Right lobe of liver (tissue), 6 donors: ENCODE data around the gene SH3RF2. TPM values are rescaled to one million over a fixed set of nuclear protein-coding genes. Genes with fewer than 3 reads are reported as not detected.

Experiments used
- ATAC-seq, 4 donors: fragments of 200-7000 bp; cut with Tn5 transposase; one replicate each; pipeline ENCODE4 v1.9.1; 2020; ENCODE audit warnings: mild to moderate bottlenecking in 4 of 4, moderate library complexity in 4 of 4
- DNase-seq, 3 donors: peaks; one replicate each; pipeline ENCODE4 v3.0.0-alpha.2; 2020
- H3K27ac ChIP-seq, 3 donors: fragments of 200-600 bp; one replicate each; pipeline ENCODE4 v1.8.0; 2022
- H3K27me3 ChIP-seq, 2 donors: fragments of 200-600 bp; one replicate each; pipeline ENCODE4 v1.8.0; 2022
- H3K36me3 ChIP-seq, 4 donors: fragments of 200-600 bp; sonication (generic) in 1 of 4; one replicate each; pipeline versions ENCODE4 v1.5.1 to v1.8.0; 2017 to 2022; ENCODE audit warnings: control low read depth in 1 of 4
- H3K4me1 ChIP-seq, 4 donors: fragments of 200-600 bp; sonication (generic) in 1 of 4; one replicate each; pipeline versions ENCODE4 v1.5.1 to v1.8.0; 2017 to 2022; ENCODE audit warnings: control low read depth in 1 of 4
- H3K4me3 ChIP-seq, 3 donors: fragments of 200-600 bp; one replicate each; pipeline ENCODE4 v1.8.0; 2022
- H3K9me3 ChIP-seq, 4 donors: fragments of 200-600 bp; sonication (generic) in 1 of 4; one replicate each; pipeline versions ENCODE4 v1.5.1 to v1.8.0; 2017 to 2022; ENCODE audit warnings: control low read depth in 1 of 4
- POLR2A ChIP-seq: fragments of 450-650 bp; IDR thresholded peaks from one replicate; pipeline ENCODE4 v1.6.1; 2017; ENCODE audit warnings: antibody characterized with exemption, mild to moderate bottlenecking
- WGBS: methylation state at CpG from one replicate; pipeline ENCODE4 v1.1.6; 2018; ENCODE audit warnings: low coverage, low lambda C conversion rate; ENCODE audit not compliant: insufficient coverage; ENCODE audit errors: missing lambda C conversion rate; 5-methylcytosine and 5-hydroxymethylcytosine counted together
- intact Hi-C, 2 donors: fragments of 100-400 bp; cut with DNase I; formaldehyde crosslinking; loops; one replicate each; pipeline versions ENCODE4 v1.11.2 to v1.14.1; 2022
- total RNA-seq, 6 experiments: library from RNA; depleted of rRNA in 2 of 6; stranded (reverse); fragments of >200 nt in 2 of 6; fragmentation: NEBNext Ultra II Directional in 3 of 6; extraction: Animal tissue kit (Norgen Biotek cat#: 25700) in 3 of 6; gene quantifications; one replicate each; pipeline versions ENCODE4 v1.1.0 to v1.2.4, GENCODE V29; 2016 to 2023
- TF ChIP-seq, protein P1 (sequence below), 4 donors: fragments of 200-600 bp in 3 of 4; fragments of 450-650 bp in 1 of 4; IDR thresholded peaks; one replicate each; pipeline versions ENCODE4 v1.5.1 to v1.8.0; 2016 to 2022; ENCODE audit warnings: antibody characterized with exemption in 4 of 4, mild to moderate bottlenecking in 2 of 4
- donor health status: DM: no; HTN: yes; CAD: no.
- donor health status: DM: no; HTN: no; CAD: no.
- donor health status: DM: no; HTN: no; CAD: no.
- donor health status: DM: no; HTN: yes; CAD: no.
- donor health status: DM: no; HTN: yes; CAD: no.

Gene SH3RF2
- total RNA-seq, 6 experiments from 2014 or later, result 2.7 to 20.6 (median 5.8) TPM

GRCh38 chr5:145922059-145922458 lies 14.3 kb upstream of the SH3RF2 start:
- no peak for TF ChIP-seq POLR2A
- TF ChIP-seq, protein P1, sequence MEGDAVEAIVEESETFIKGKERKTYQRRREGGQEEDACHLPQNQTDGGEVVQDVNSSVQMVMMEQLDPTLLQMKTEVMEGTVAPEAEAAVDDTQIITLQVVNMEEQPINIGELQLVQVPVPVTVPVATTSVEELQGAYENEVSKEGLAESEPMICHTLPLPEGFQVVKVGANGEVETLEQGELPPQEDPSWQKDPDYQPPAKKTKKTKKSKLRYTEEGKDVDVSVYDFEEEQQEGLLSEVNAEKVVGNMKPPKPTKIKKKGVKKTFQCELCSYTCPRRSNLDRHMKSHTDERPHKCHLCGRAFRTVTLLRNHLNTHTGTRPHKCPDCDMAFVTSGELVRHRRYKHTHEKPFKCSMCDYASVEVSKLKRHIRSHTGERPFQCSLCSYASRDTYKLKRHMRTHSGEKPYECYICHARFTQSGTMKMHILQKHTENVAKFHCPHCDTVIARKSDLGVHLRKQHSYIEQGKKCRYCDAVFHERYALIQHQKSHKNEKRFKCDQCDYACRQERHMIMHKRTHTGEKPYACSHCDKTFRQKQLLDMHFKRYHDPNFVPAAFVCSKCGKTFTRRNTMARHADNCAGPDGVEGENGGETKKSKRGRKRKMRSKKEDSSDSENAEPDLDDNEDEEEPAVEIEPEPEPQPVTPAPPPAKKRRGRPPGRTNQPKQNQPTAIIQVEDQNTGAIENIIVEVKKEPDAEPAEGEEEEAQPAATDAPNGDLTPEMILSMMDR (IDR thresholded peaks at IDR 0.05), result no peak
- DNase-seq (no peak), ATAC-seq (peak; percentile 45 to 74 (median 58))
- H3K27me3 ChIP-seq, result no peaks in the 10 kb centered on the region
- no peaks in the 10 kb centered on the region for H3K4me1 ChIP-seq
- H3K4me3 ChIP-seq, result no peak overlapping the region
- no peaks in the 10 kb centered on the region for H3K9me3 ChIP-seq
- no peaks in the 10 kb centered on the region for H3K36me3 ChIP-seq
- WGBS, result 43% methylated on average over 2 of the region's 2 CpGs
- intact Hi-C loops, result no loop called here
- no peak overlapping the region for H3K27ac ChIP-seq

DNA sequence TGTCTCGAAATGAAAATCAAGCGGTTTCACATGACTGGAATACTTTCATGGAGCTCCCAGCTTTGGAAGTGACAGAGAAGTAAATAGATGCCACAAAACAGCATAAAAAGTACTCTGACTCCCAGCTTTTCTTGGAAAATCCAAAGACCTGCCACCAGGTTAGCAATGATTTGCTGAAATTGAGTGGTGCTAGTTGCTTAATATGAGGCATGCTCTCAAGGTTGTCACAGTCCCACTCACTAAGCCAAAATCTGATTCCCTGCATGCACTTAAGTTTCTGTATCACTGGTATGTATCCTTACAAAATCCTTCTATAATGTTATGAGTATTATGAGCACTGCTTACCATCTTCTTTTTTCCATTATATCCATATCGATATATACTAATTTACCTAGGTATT lies 13.0 kb upstream of the SH3RF2 start:
- intact Hi-C loops, result no loop called here
- DNase-seq (no peak), ATAC-seq (no peak)
- Histone ChIP-seq H3K4me1 (no peaks in the 10 kb centered on the region), H3K9me3 (no peaks in the 10 kb centered on the region), H3K27me3 (no peaks in the 10 kb centered on the region), H3K36me3 (no peaks in the 10 kb centered on the region), H3K4me3 (no peak overlapping the region), H3K27ac (no peak overlapping the region)
- TF ChIP-seq, protein P1 (IDR thresholded peaks at IDR 0.05), result no peak
- TF ChIP-seq POLR2A, result no peak
- 80% methylated on average over 3 of the region's 3 CpGs for WGBS

GRCh38 chr5:145924849-145925248 lies 11.5 kb upstream of the SH3RF2 start:
- DNase-seq (no peak), ATAC-seq (no peak)
- intact Hi-C loops, result no loop called here
- no peaks in the 10 kb centered on the region for H3K27me3 ChIP-seq
- H3K4me1 ChIP-seq, result no peaks in the 10 kb centered on the region
- no peaks in the 10 kb centered on the region for H3K36me3 ChIP-seq
- no peak for TF ChIP-seq POLR2A
- WGBS, result 83% methylated on average over 1 of the region's 1 CpG
- H3K27ac ChIP-seq, result no peak overlapping the region
- no peak overlapping the region for H3K4me3 ChIP-seq
- no peaks in the 10 kb centered on the region for H3K9me3 ChIP-seq

- Histone ChIP-seq H3K4me1 (no peaks in the 10 kb centered on the region), H3K9me3 (no peaks in the 10 kb centered on the region), H3K27ac (no peak overlapping the region), H3K36me3 (no peaks in the 10 kb centered on the region), H3K4me3 (no peak overlapping the region), H3K27me3 (no peaks in the 10 kb centered on the region)
- intact Hi-C loops, result no loop called here
- ATAC-seq, result no peak
- no peak for DNase-seq
- TF ChIP-seq, protein P1 (IDR thresholded peaks at IDR 0.05), result no peak
- TF ChIP-seq POLR2A, result no peak
- 21% methylated on average over 1 of the region's 1 CpG for WGBS
Observed at GRCh38 chr5:145925353-145925752, 11.0 kb upstream of the SH3RF2 start.

DNA sequence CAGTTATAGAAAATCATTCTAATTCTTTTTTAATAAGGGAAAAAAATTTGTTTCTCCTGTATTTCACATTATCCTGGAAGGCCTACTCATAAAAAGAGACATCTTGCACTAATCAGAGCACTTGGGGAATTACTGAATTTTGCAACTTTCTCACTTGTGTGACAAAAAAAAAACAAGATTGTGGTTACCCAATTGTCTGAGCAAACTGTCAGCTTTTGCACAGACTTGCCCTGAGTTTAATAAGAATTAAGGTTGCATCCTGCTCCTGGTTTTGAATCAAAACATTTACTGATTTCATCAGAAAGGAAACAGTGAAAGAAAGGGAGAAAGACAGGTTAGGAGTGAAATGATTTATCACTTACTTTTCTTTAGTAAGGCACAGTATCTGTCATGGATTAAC lies 10.6 kb upstream of the SH3RF2 start:
- ATAC-seq (peak in 1 of 4 donors; percentile 30), DNase-seq (no peak)
- Histone ChIP-seq H3K9me3 (no peaks in the 10 kb centered on the region), H3K4me1 (no peaks in the 10 kb centered on the region), H3K27me3 (no peaks in the 10 kb centered on the region), H3K36me3 (no peaks in the 10 kb centered on the region), H3K27ac (no peak overlapping the region), H3K4me3 (no peak overlapping the region)
- intact Hi-C loops, result no loop called here
- TF ChIP-seq, protein P1 (IDR thresholded peaks at IDR 0.05), result no peak
- no peak for TF ChIP-seq POLR2A
